A549 (cell line): ENCODE results near the gene ADCY1. TPM values are rescaled to one million over a fixed set of nuclear protein-coding genes. Genes with fewer than 3 reads are reported as not detected.

Experiments used
- ATAC-seq, 2 experiments: fragments of 200-7000 bp in 1 of 2; fragments of >200 bp in 1 of 2; cut with Nextera tagmentation in 1 of 2; cut with Tn5 transposase in 1 of 2; 3 replicates each; pipeline versions ENCODE4 v1.8.0 to v1.9.1; 2018 to 2020; ENCODE audit warnings: mild to moderate bottlenecking in 1 of 2, moderate library complexity in 1 of 2
- CTCF ChIA-PET: fragments of 300-600 bp; sonication (Branson Sonifier 250); formaldehyde crosslinking; extraction: SDS; loops from one replicate; lab custom pipeline; 2021; ENCODE audit warnings: antibody characterized with exemption, inconsistent platforms; lab: Yijun Ruan, JAX
- POLR2A ChIA-PET: fragments of 350-600 bp; formaldehyde crosslinking; extraction: SDS; loops from one replicate; lab custom pipeline; 2021; ENCODE audit warnings: antibody characterized with exemption, inconsistent platforms; lab: Yijun Ruan, JAX
- DNase-seq, 2 experiments: peaks; one replicate each; pipeline versions ENCODE4 v3.0.0 to v3.0.0-alpha.2; 2011 to 2016; ENCODE audit warnings: low read depth in 1 of 2, low spot score in 1 of 2
- FAIRE-seq: peaks from 2 replicates; lab custom pipeline; 2011; peaks lifted over from hg19 to GRCh38; lab: Jason Lieb, UNC
- H3K27ac ChIP-seq, 2 experiments: fragments of >200 bp; sonication (Bioruptor Twin); formaldehyde crosslinking; 3 replicates each; pipeline ENCODE4 v1.5.1; 2016 to 2017
- H3K4me1 ChIP-seq: fragments of >200 bp; sonication (Bioruptor Twin); formaldehyde crosslinking; 3 replicates; pipeline ENCODE4 v1.6.1; 2016
- H3K4me2 ChIP-seq: fragments of >200 bp; sonication (Bioruptor Twin); formaldehyde crosslinking; 3 replicates; pipeline ENCODE4 v1.6.1; 2016
- H3K4me3 ChIP-seq: fragments of >200 bp; sonication (Bioruptor Twin); formaldehyde crosslinking; 3 replicates; pipeline ENCODE4 v1.5.1; 2016
- H3K9me3 ChIP-seq: fragments of >200 bp; sonication (Bioruptor Twin); formaldehyde crosslinking; 3 replicates; pipeline ENCODE4 v1.6.1; 2016
- CBX2 ChIP-seq: fragments of 200-600 bp; sonication (generic); IDR thresholded peaks from 2 replicates; pipeline ENCODE4 v1.6.1; 2016; ENCODE audit warnings: low read depth, mild to moderate bottlenecking, borderline replicate concordance
- CEBPB ChIP-seq, 2 experiments: fragments of >200 bp in 1 of 2; sonication (Bioruptor Twin) in 1 of 2; formaldehyde crosslinking in 1 of 2; IDR thresholded peaks; 2 replicates each; pipeline ENCODE4 v1.6.1; 2012 to 2016
- EHF ChIP-seq: fragments of 250-450 bp; sonication (Bioruptor Pico); IDR thresholded peaks from 2 replicates; pipeline ENCODE4 v1.5.0; 2020; ENCODE audit warnings: mild to moderate bottlenecking
- EHMT2 ChIP-seq: fragments of 200-600 bp; sonication (generic); IDR thresholded peaks from 2 replicates; pipeline ENCODE4 v1.6.1; 2016; ENCODE audit warnings: antibody characterized with exemption, low read depth, mild to moderate bottlenecking, moderate library complexity
- EP300 ChIP-seq, 2 experiments: fragments of >200 bp; sonication (Bioruptor Twin); formaldehyde crosslinking; IDR thresholded peaks; 2 replicates in 1 of 2; 3 replicates in 1 of 2; pipeline ENCODE4 v1.6.1; 2016 to 2017
- HES2 ChIP-seq: fragments of >200 bp; sonication (Bioruptor Twin); formaldehyde crosslinking; IDR thresholded peaks from 2 replicates; pipeline ENCODE4 v1.6.1; 2016
- HOXB13 ChIP-seq: fragments of 250-450 bp; sonication (Bioruptor Pico); IDR thresholded peaks from 2 replicates; pipeline ENCODE4 v1.5.0; 2020; ENCODE audit warnings: low read depth, mild to moderate bottlenecking, moderate library complexity
- JUN ChIP-seq, 2 experiments: fragments of >200 bp; sonication (Bioruptor Twin); formaldehyde crosslinking; IDR thresholded peaks; 2 replicates in 1 of 2; 3 replicates in 1 of 2; pipeline ENCODE4 v1.6.1; 2016 to 2017
- JUNB ChIP-seq: fragments of >200 bp; sonication (Bioruptor Twin); formaldehyde crosslinking; IDR thresholded peaks from 2 replicates; pipeline ENCODE4 v1.6.1; 2016
- KDM5A ChIP-seq: fragments of 200-600 bp; sonication (generic); IDR thresholded peaks from 2 replicates; pipeline ENCODE4 v1.6.1; 2016; ENCODE audit warnings: antibody characterized with exemption, mild to moderate bottlenecking
- MAX ChIP-seq: IDR thresholded peaks from 2 replicates; pipeline ENCODE4 v1.6.1; 2012
- PHF8 ChIP-seq: fragments of 200-600 bp; sonication (generic); IDR thresholded peaks from 2 replicates; pipeline ENCODE4 v1.6.1; 2016; ENCODE audit warnings: low read depth, mild to moderate bottlenecking, antibody characterized with exemption, moderate library complexity, borderline replicate concordance
- RARB ChIP-seq: fragments of 250-450 bp; sonication (Bioruptor Pico); IDR thresholded peaks from 2 replicates; pipeline ENCODE4 v1.8.0; 2021; ENCODE audit warnings: mild to moderate bottlenecking, moderate library complexity
- RFX5 ChIP-seq: fragments of 450-650 bp; IDR thresholded peaks from 2 replicates; pipeline ENCODE4 v1.7.1; 2014; ENCODE audit warnings: antibody characterized with exemption, mild to moderate bottlenecking, moderate library complexity
- RNF2 ChIP-seq: fragments of 200-600 bp; sonication (generic); IDR thresholded peaks from 2 replicates; pipeline ENCODE4 v1.6.1; 2016; ENCODE audit warnings: low read depth, mild to moderate bottlenecking, antibody characterized with exemption, moderate library complexity, borderline replicate concordance
- SREBF2 ChIP-seq: fragments of 450-650 bp; IDR thresholded peaks from 2 replicates; pipeline ENCODE4 v1.6.1; 2014; ENCODE audit warnings: mild to moderate bottlenecking, moderate library complexity
- USF2 ChIP-seq: fragments of 450-650 bp; IDR thresholded peaks from 2 replicates; pipeline ENCODE4 v1.6.1; 2014; ENCODE audit warnings: antibody characterized with exemption
- ZC3H11A ChIP-seq: fragments of 450-650 bp; IDR thresholded peaks from 2 replicates; pipeline ENCODE4 v1.6.1; 2014; ENCODE audit warnings: antibody characterized with exemption, mild to moderate bottlenecking
- ZFP36 ChIP-seq: fragments of 450-650 bp; IDR thresholded peaks from 2 replicates; pipeline ENCODE4 v1.6.1; 2014; ENCODE audit warnings: borderline replicate concordance; ENCODE audit not compliant: partially characterized antibody
- ZNF302 ChIP-seq: fragments of 250-450 bp; sonication (Bioruptor Pico); IDR thresholded peaks from 2 replicates; pipeline ENCODE4 v1.9.0; 2021; ENCODE audit warnings: inconsistent platforms, mild to moderate bottlenecking, moderate library complexity
- WGBS: methylation state at CpG from one replicate; pipeline ENCODE4 v1.1.6; 2017; ENCODE audit errors: missing lambda C conversion rate; 5-methylcytosine and 5-hydroxymethylcytosine counted together
- polyA plus RNA-seq, 4 experiments: library from polyadenylated mRNA; depleted of rRNA in 3 of 4; stranded (reverse); fragments of >200 nt; fragmentation: RNase III in 1 of 4; extraction: RNeasy Plus Mini Kit Qiagen cat#74134 plus additional on column Dnase treatment in 1 of 4; gene quantifications; 2 replicates in 3 of 4; 3 replicates in 1 of 4; pipeline ENCODE4 v1.2.3, GENCODE V29; 2011 to 2017
- TF ChIP-seq, protein P1 (sequence below): IDR thresholded peaks from 2 replicates; pipeline ENCODE4 v1.6.1; 2012

ADCY1 gene
- polyA plus RNA-seq, 2 of the 4 experiments (the other 2 are of a cell fraction): 1.3 to 1.7 TPM

GRCh38 chr7:45643630-45644029 is 69.5 kb downstream of the ADCY1 start:
- ChIA-PET CTCF (no interaction called here), POLR2A (interaction anchor here (0.6 kb wide), 1 partner anchor 89 kb away, joined by 3 read pairs; no protein-coding TSS in a partner anchor)
- H3K4me1 ChIP-seq: no peaks in the 10 kb centered on the region
- TF ChIP-seq, protein P1, sequence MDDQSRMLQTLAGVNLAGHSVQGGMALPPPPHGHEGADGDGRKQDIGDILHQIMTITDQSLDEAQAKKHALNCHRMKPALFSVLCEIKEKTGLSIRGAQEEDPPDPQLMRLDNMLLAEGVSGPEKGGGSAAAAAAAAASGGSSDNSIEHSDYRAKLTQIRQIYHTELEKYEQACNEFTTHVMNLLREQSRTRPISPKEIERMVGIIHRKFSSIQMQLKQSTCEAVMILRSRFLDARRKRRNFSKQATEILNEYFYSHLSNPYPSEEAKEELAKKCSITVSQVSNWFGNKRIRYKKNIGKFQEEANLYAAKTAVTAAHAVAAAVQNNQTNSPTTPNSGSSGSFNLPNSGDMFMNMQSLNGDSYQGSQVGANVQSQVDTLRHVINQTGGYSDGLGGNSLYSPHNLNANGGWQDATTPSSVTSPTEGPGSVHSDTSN: no peak
- TF ChIP-seq HOXB13 (CRISPR knock-in tag): no peak
- no peak overlapping the region for H3K4me3 ChIP-seq
- no peak overlapping the region for H3K27ac ChIP-seq
- no peak for DNase-seq
- 67% methylated on average over 7 of the region's 7 CpGs for WGBS
- FAIRE-seq: no peak
- no peak overlapping the region for H3K4me2 ChIP-seq
- H3K9me3 ChIP-seq: no peaks in the 10 kb centered on the region
- ATAC-seq: no peak

GRCh38 chr7:45644237-45644636 is 70.1 kb downstream of the ADCY1 start:
- WGBS: 47% methylated on average over 4 of the region's 4 CpGs
- FAIRE-seq (no peak), ATAC-seq (no peak), DNase-seq (no peak)
- no peak overlapping the region for H3K4me2 ChIP-seq
- no peaks in the 10 kb centered on the region for H3K9me3 ChIP-seq
- no peak for TF ChIP-seq EP300 (IDR thresholded peaks at IDR 0.05)
- no peak for TF ChIP-seq JUN (IDR thresholded peaks at IDR 0.05)
- TF ChIP-seq USF2: no peak
- no peak for TF ChIP-seq RARB (CRISPR knock-in tag)
- TF ChIP-seq EHMT2: no peak
- no peak for TF ChIP-seq ZC3H11A
- TF ChIP-seq, protein P1: no peak
- no peak for TF ChIP-seq ZNF302 (CRISPR knock-in tag)
- no peak for TF ChIP-seq EHF (CRISPR knock-in tag)
- TF ChIP-seq ZFP36: no peak
- TF ChIP-seq SREBF2: no peak
- TF ChIP-seq PHF8: no peak
- TF ChIP-seq JUNB: no peak
- TF ChIP-seq CBX2: no peak
- TF ChIP-seq HES2: no peak
- TF ChIP-seq CEBPB (IDR thresholded peaks at IDR 0.05): no peak
- TF ChIP-seq KDM5A: no peak
- no peak for TF ChIP-seq RFX5
- no peak for TF ChIP-seq MAX
- no peak for TF ChIP-seq RNF2
- H3K4me3 ChIP-seq: no peak overlapping the region
- no peaks in the 10 kb centered on the region for H3K4me1 ChIP-seq
- ChIA-PET POLR2A (interaction anchor here (0.6 kb wide), 1 partner anchor 90 kb away, joined by 3 read pairs; no protein-coding TSS in a partner anchor), CTCF (interaction anchor here (1.0 kb wide), 1 partner anchor 20 kb away, joined by 5 read pairs; no protein-coding TSS in a partner anchor)
- no peak overlapping the region for H3K27ac ChIP-seq
